RWPE1 (cell line): ENCODE data around the gene PCNX2.

Experiments used
- CTCF ChIA-PET: fragments of 350-600 bp; sonication (Branson Sonifier 250); formaldehyde crosslinking; extraction: SDS; loops from one replicate; lab custom pipeline; 2021; lab: Yijun Ruan, JAX
- POLR2A ChIA-PET: fragments of 400-600 bp; formaldehyde crosslinking; extraction: SDS; loops from one replicate; lab custom pipeline; 2020; ENCODE audit warnings: antibody characterized with exemption; ENCODE audit not compliant: low non-redundant PET; lab: Yijun Ruan, JAX
- DNase-seq: peaks from one replicate; pipeline ENCODE4 v3.0.0; 2012; ENCODE audit warnings: low spot score
- H3K27ac ChIP-seq: fragments of 450-650 bp; 2 replicates; pipeline ENCODE4 v1.5.1; 2017
- CTCF ChIP-seq: fragments of 450-650 bp; conservative IDR thresholded peaks from 2 replicates; pipeline ENCODE4 v1.5.1; 2017; ENCODE audit warnings: low read depth, mild to moderate bottlenecking

Gene PCNX2

GRCh38 chr1:233268389-233269022, 27.0 kb downstream of the PCNX2 start:
- ChIA-PET POLR2A (no interaction called here), CTCF (interaction anchor here (0.5 kb wide), 1 partner anchor 92 kb away, joined by 3 read pairs; no protein-coding TSS in a partner anchor)
- TF ChIP-seq CTCF, result no peak
- no peak overlapping the region for H3K27ac ChIP-seq
- DNase-seq, result no peak

- no peak for DNase-seq
- ChIA-PET CTCF (no interaction called here), POLR2A (interaction anchor here (0.6 kb wide), 1 partner anchor 29 kb away, joined by 3 read pairs; no protein-coding TSS in a partner anchor)
- H3K27ac ChIP-seq, result no peak overlapping the region
- no peak for TF ChIP-seq CTCF
These were observed 33.8 kb downstream of the PCNX2 start for GRCh38 chr1:233261695-233262094.

- POLR2A ChIA-PET, result interaction anchor here (0.6 kb wide), 1 partner anchor 28 kb away, joined by 3 read pairs; no protein-coding TSS in a partner anchor
- CTCF ChIA-PET, result no interaction called here
- no peak for TF ChIP-seq CTCF
- no peak for DNase-seq
- H3K27ac ChIP-seq, result no peak overlapping the region
These were observed 34.3 kb downstream of the PCNX2 start for GRCh38 chr1:233261206-233261605.

GRCh38 chr1:233257786-233258185, 37.7 kb downstream of the PCNX2 start:
- DNase-seq, result no peak
- ChIA-PET CTCF (no interaction called here), POLR2A (no interaction called here)
- no peak for TF ChIP-seq CTCF
- no peak overlapping the region for H3K27ac ChIP-seq

- TF ChIP-seq CTCF, result no peak
- no peak for DNase-seq
- ChIA-PET CTCF (interaction anchor here (0.7 kb wide), 1 partner anchor 11 kb away, joined by 4 read pairs; no protein-coding TSS in a partner anchor), POLR2A (interaction anchor here (0.7 kb wide), 1 partner anchor 167 kb away, joined by 3 read pairs; no protein-coding TSS in a partner anchor)
- no peak overlapping the region for H3K27ac ChIP-seq
These were observed 38.7 kb downstream of the PCNX2 start for GRCh38 chr1:233256789-233257188.

GRCh38 chr1:233256191-233256590, 39.3 kb downstream of the PCNX2 start:
- POLR2A ChIA-PET, result no interaction called here
- no peak for DNase-seq
- CTCF ChIA-PET, result interaction anchor here (0.7 kb wide), 1 partner anchor 10 kb away, joined by 4 read pairs; no protein-coding TSS in a partner anchor
- H3K27ac ChIP-seq, result no peak overlapping the region
- TF ChIP-seq CTCF, result no peak
